Bronchial epithelial cell (primary cell): ENCODE results near the gene FADS3. TPM values are rescaled to one million over a fixed set of nuclear protein-coding genes. Genes with fewer than 3 reads are reported as not detected.

Source experiments
- DNase-seq: peaks from one replicate; pipeline ENCODE4 v3.0.0-alpha.2; 2010; ENCODE audit warnings: low read depth
- FAIRE-seq: peaks from 2 replicates; lab custom pipeline; 2011; peaks lifted over from hg19 to GRCh38; lab: Jason Lieb, UNC
- H3K27me3 ChIP-seq: 2 replicates; pipeline ENCODE4 v1.5.1; 2011; ENCODE audit warnings: low read length; ENCODE audit not compliant: control insufficient read depth, insufficient read depth
- H3K36me3 ChIP-seq: 2 replicates; pipeline ENCODE4 v1.5.1; 2011; ENCODE audit warnings: low read length; ENCODE audit not compliant: control insufficient read depth, insufficient read depth
- H3K4me3 ChIP-seq: 2 replicates; pipeline ENCODE4 v1.5.1; 2011; ENCODE audit warnings: mild to moderate bottlenecking, low read depth, low read length, control low read depth
- CTCF ChIP-seq: IDR thresholded peaks from 2 replicates; pipeline ENCODE4 v1.5.1; 2011; ENCODE audit warnings: mild to moderate bottlenecking, moderate library complexity, low read length, control low read depth, inconsistent platforms; ENCODE audit not compliant: insufficient read depth, severe bottlenecking
- total RNA-seq: library from RNA; depleted of rRNA; stranded (reverse); fragments of >200 nt; gene quantifications from 2 replicates; pipeline ENCODE4 v1.2.1, GENCODE V29; 2014

FADS3 gene
- total RNA-seq, 1 donor from 2014 or later: 31.9 TPM

- DNase-seq (no peak), FAIRE-seq (no peak)
- peaks cover 8% of the 10 kb centered on the region for H3K36me3 ChIP-seq
- no peak overlapping the region for H3K4me3 ChIP-seq
- no peak for TF ChIP-seq CTCF
- no peaks in the 10 kb centered on the region for H3K27me3 ChIP-seq
These were observed 22.0 kb downstream of the FADS3 start for GRCh38 chr11:61869429-61869707.

GRCh38 chr11:61868571-61869428 is 22.5 kb downstream of the FADS3 start:
- TF ChIP-seq CTCF: no peak
- Histone ChIP-seq H3K36me3 (peaks cover 8% of the 10 kb centered on the region), H3K27me3 (no peaks in the 10 kb centered on the region), H3K4me3 (no peak overlapping the region)
- no peak for FAIRE-seq
- no peak for DNase-seq

GRCh38 chr11:61866958-61867343 is 24.4 kb downstream of the FADS3 start:
- Histone ChIP-seq H3K4me3 (no peak overlapping the region), H3K27me3 (no peaks in the 10 kb centered on the region), H3K36me3 (peaks cover 12% of the 10 kb centered on the region)
- FAIRE-seq: no peak
- no peak for DNase-seq
- TF ChIP-seq CTCF: no peak

GRCh38 chr11:61866231-61866957 is 25.0 kb downstream of the FADS3 start:
- Histone ChIP-seq H3K36me3 (peaks cover 15% of the 10 kb centered on the region), H3K27me3 (no peaks in the 10 kb centered on the region), H3K4me3 (no peak overlapping the region)
- no peak for TF ChIP-seq CTCF
- DNase-seq (peak; percentile 36), FAIRE-seq (no peak)

- DNase-seq: no peak
- H3K27me3 ChIP-seq: no peaks in the 10 kb centered on the region
- FAIRE-seq: no peak
- TF ChIP-seq CTCF: no peak
- no peak overlapping the region for H3K4me3 ChIP-seq
- H3K36me3 ChIP-seq: peaks cover 20% of the 10 kb centered on the region
These were observed 26.2 kb downstream of the FADS3 start for GRCh38 chr11:61864814-61865775.
